Prostate gland (tissue), 2 donors: ENCODE results near the gene NCAPG2.

Source experiments
- POLR2A ChIP-seq: fragments of 450-650 bp; IDR thresholded peaks from one replicate; pipeline ENCODE4 v1.6.1; 2016; ENCODE audit warnings: antibody characterized with exemption, mild to moderate bottlenecking
- TF ChIP-seq, protein P1 (sequence below), 4 experiments: fragments of 200-600 bp in 2 of 4; fragments of 450-650 bp in 2 of 4; sonication (generic) in 2 of 4; IDR thresholded peaks; 1 replicate in 3 of 4; 2 replicates in 1 of 4; pipeline ENCODE4 v1.5.1; 2016 to 2019; ENCODE audit warnings: antibody characterized with exemption in 4 of 4, mild to moderate bottlenecking in 2 of 4, moderate library complexity in 2 of 4

DNA sequence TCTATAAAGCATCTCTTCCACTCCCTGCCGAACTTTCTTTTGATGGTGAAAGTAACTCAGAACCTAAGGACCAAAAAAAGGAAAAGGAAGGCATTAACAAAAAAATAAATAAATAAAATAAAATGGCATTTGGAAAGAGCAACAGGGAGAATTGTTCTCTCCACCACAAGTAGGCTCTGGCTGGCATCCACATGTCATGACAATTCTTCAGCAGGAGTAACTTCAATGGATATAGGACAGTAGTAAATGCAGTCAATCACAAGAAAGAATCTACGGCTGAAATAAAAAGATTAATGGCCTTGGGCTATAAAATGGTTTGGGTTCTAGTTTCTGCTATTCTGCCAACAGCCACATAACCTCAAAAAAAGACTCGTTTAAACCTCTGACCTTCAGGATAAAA lies 23.9 kb downstream of the NCAPG2 start:
- no peak for TF ChIP-seq POLR2A
- TF ChIP-seq, protein P1, sequence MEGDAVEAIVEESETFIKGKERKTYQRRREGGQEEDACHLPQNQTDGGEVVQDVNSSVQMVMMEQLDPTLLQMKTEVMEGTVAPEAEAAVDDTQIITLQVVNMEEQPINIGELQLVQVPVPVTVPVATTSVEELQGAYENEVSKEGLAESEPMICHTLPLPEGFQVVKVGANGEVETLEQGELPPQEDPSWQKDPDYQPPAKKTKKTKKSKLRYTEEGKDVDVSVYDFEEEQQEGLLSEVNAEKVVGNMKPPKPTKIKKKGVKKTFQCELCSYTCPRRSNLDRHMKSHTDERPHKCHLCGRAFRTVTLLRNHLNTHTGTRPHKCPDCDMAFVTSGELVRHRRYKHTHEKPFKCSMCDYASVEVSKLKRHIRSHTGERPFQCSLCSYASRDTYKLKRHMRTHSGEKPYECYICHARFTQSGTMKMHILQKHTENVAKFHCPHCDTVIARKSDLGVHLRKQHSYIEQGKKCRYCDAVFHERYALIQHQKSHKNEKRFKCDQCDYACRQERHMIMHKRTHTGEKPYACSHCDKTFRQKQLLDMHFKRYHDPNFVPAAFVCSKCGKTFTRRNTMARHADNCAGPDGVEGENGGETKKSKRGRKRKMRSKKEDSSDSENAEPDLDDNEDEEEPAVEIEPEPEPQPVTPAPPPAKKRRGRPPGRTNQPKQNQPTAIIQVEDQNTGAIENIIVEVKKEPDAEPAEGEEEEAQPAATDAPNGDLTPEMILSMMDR (IDR thresholded peaks at IDR 0.05): no peak
